Measurements from ENCODE around the gene ABCB11. TPM values are rescaled to one million over a fixed set of nuclear protein-coding genes. Genes with fewer than 3 reads are reported as not detected.
"Not testable (repeated sequence)": the region's sequence is repeated elsewhere in the genome, so short reads cannot be mapped to it uniquely, and the experiment has no call there.

Gene ABCB11
- total and polyA plus RNA-seq, 9 of the 15 experiments (the other 6 are each of a cell fraction or from before 2014, with no cell fraction given): 0.04 to 0.51 (median 0.10) TPM; not detected in 1

- TF ChIP-seq CXXC5 (CRISPR knock-in tag; IDR thresholded peaks at IDR 0.05) (peak; percentile 92), ADNP (tag; IDR thresholded peaks at IDR 0.05) (peak; percentile 37; the same call in 1 of the 2 replicates), CC2D1A (IDR thresholded peaks at IDR 0.05) (peak; percentile 97), ZKSCAN1 (IDR thresholded peaks at IDR 0.05; ENCODE audit: low read depth, low read length) (0 out of 2 replicates have a peak, but pooled peaks have one; percentile 50), SMARCA4 (IDR thresholded peaks at IDR 0.05) (peak; percentile 99), ZNF766 (CRISPR knock-in tag; conservative IDR thresholded peaks at IDR 0.05) (peak; percentile 68), BCOR (IDR thresholded peaks at IDR 0.05) (peak; percentile 80), POLR2AphosphoS5 (IDR thresholded peaks at IDR 0.05; ENCODE audit: control insufficient read depth, insufficient read depth, low read depth, low read length) (peak; percentile 98), TCF7 (IDR thresholded peaks at IDR 0.05; ENCODE audit: borderline replicate concordance) (peak; percentile 85; the same call in 1 of the 2 replicates), ZFX (CRISPR knock-in tag; IDR thresholded peaks at IDR 0.05) (peak; percentile 40; the same call in 1 of the 2 replicates), NBN (IDR thresholded peaks at IDR 0.05; ENCODE audit: low read depth) (peak; percentile 95), MAFF (IDR thresholded peaks at IDR 0.05; ENCODE audit: low read length) (peak; percentile 70), CREM (IDR thresholded peaks at IDR 0.05; ENCODE audit: low read depth) (peak; percentile 95), TCF3 (CRISPR knock-in tag; IDR thresholded peaks at IDR 0.05) (peak; percentile 99), C11orf30 (IDR thresholded peaks at IDR 0.05; ENCODE audit: low read depth) (peak; percentile 75), MAZ (CRISPR knock-in tag; conservative IDR thresholded peaks at IDR 0.05 in 1 of 2, IDR thresholded peaks at IDR 0.05 in 1 of 2) (peak in 1 of 2 experiments; percentile 59; a peak in 2 of 4 replicates), EP300 (IDR thresholded peaks at IDR 0.05; ENCODE audit: low read length) (peak; percentile 93)
- TF ChIP-seq, protein P1, sequence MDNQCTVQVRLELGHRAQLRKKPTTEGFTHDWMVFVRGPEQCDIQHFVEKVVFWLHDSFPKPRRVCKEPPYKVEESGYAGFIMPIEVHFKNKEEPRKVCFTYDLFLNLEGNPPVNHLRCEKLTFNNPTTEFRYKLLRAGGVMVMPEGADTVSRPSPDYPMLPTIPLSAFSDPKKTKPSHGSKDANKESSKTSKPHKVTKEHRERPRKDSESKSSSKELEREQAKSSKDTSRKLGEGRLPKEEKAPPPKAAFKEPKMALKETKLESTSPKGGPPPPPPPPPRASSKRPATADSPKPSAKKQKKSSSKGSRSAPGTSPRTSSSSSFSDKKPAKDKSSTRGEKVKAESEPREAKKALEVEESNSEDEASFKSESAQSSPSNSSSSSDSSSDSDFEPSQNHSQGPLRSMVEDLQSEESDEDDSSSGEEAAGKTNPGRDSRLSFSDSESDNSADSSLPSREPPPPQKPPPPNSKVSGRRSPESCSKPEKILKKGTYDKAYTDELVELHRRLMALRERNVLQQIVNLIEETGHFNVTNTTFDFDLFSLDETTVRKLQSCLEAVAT (IDR thresholded peaks at IDR 0.05): peak in 1 of 2 experiments; percentile 53; a peak in 1 of 4 replicates
- TF ChIP-seq, protein P2, sequence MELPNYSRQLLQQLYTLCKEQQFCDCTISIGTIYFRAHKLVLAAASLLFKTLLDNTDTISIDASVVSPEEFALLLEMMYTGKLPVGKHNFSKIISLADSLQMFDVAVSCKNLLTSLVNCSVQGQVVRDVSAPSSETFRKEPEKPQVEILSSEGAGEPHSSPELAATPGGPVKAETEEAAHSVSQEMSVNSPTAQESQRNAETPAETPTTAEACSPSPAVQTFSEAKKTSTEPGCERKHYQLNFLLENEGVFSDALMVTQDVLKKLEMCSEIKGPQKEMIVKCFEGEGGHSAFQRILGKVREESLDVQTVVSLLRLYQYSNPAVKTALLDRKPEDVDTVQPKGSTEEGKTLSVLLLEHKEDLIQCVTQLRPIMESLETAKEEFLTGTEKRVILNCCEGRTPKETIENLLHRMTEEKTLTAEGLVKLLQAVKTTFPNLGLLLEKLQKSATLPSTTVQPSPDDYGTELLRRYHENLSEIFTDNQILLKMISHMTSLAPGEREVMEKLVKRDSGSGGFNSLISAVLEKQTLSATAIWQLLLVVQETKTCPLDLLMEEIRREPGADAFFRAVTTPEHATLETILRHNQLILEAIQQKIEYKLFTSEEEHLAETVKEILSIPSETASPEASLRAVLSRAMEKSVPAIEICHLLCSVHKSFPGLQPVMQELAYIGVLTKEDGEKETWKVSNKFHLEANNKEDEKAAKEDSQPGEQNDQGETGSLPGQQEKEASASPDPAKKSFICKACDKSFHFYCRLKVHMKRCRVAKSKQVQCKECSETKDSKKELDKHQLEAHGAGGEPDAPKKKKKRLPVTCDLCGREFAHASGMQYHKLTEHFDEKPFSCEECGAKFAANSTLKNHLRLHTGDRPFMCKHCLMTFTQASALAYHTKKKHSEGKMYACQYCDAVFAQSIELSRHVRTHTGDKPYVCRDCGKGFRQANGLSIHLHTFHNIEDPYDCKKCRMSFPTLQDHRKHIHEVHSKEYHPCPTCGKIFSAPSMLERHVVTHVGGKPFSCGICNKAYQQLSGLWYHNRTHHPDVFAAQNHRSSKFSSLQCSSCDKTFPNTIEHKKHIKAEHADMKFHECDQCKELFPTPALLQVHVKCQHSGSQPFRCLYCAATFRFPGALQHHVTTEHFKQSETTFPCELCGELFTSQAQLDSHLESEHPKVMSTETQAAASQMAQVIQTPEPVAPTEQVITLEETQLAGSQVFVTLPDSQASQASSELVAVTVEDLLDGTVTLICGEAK (IDR thresholded peaks at IDR 0.05): peak; percentile 34
- TF ChIP-seq, protein P2 (CRISPR knock-in tag; IDR thresholded peaks at IDR 0.05): not testable (repeated sequence)
Measured at GRCh38 chr2:169012191-169012792, 18.8 kb downstream of the ABCB11 start (continued).
